Measurements from ENCODE around the gene RBFOX2.

GRCh38 chr22:35705141-35705540 lies 323.5 kb downstream of the RBFOX2 start:
- TF ChIP-seq, protein P1, sequence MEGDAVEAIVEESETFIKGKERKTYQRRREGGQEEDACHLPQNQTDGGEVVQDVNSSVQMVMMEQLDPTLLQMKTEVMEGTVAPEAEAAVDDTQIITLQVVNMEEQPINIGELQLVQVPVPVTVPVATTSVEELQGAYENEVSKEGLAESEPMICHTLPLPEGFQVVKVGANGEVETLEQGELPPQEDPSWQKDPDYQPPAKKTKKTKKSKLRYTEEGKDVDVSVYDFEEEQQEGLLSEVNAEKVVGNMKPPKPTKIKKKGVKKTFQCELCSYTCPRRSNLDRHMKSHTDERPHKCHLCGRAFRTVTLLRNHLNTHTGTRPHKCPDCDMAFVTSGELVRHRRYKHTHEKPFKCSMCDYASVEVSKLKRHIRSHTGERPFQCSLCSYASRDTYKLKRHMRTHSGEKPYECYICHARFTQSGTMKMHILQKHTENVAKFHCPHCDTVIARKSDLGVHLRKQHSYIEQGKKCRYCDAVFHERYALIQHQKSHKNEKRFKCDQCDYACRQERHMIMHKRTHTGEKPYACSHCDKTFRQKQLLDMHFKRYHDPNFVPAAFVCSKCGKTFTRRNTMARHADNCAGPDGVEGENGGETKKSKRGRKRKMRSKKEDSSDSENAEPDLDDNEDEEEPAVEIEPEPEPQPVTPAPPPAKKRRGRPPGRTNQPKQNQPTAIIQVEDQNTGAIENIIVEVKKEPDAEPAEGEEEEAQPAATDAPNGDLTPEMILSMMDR (IDR thresholded peaks at IDR 0.05; ENCODE audit: low read depth, low read length): no peak
- TF ChIP-seq POLR2A (IDR thresholded peaks at IDR 0.05; ENCODE audit: extremely low read depth, insufficient read length) (no peak), MAX (IDR thresholded peaks at IDR 0.05; ENCODE audit: low read depth, low read length) (no peak), MYC (IDR thresholded peaks at IDR 0.05; ENCODE audit: low read depth, low read length) (no peak)
